GM12865 (cell line): ENCODE data around the gene GPRIN3.
"Not testable (repeated sequence)": the region's sequence is repeated elsewhere in the genome, so short reads cannot be mapped to it uniquely, and the experiment has no call there.

Experiments
- DNase-seq: peaks from one replicate; pipeline ENCODE4 v3.0.0; 2010; ENCODE audit warnings: low read depth
- H3K4me3 ChIP-seq: 2 replicates; pipeline ENCODE4 v1.5.1; 2011; ENCODE audit warnings: mild to moderate bottlenecking, low read depth, low read length, control low read depth
- TF ChIP-seq, protein P1 (sequence below): IDR thresholded peaks from 2 replicates; pipeline ENCODE4 v1.5.1; 2011; ENCODE audit warnings: low read length, control low read depth, low read depth, inconsistent platforms; ENCODE audit not compliant: insufficient read depth; ENCODE audit errors: missing control alignments

The GPRIN3 gene

GRCh38 chr4:89204624-89205023, 103.0 kb downstream of the GPRIN3 start:
- no peak overlapping the region for H3K4me3 ChIP-seq
- TF ChIP-seq, protein P1, sequence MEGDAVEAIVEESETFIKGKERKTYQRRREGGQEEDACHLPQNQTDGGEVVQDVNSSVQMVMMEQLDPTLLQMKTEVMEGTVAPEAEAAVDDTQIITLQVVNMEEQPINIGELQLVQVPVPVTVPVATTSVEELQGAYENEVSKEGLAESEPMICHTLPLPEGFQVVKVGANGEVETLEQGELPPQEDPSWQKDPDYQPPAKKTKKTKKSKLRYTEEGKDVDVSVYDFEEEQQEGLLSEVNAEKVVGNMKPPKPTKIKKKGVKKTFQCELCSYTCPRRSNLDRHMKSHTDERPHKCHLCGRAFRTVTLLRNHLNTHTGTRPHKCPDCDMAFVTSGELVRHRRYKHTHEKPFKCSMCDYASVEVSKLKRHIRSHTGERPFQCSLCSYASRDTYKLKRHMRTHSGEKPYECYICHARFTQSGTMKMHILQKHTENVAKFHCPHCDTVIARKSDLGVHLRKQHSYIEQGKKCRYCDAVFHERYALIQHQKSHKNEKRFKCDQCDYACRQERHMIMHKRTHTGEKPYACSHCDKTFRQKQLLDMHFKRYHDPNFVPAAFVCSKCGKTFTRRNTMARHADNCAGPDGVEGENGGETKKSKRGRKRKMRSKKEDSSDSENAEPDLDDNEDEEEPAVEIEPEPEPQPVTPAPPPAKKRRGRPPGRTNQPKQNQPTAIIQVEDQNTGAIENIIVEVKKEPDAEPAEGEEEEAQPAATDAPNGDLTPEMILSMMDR: no peak
- no peak for DNase-seq

DNA sequence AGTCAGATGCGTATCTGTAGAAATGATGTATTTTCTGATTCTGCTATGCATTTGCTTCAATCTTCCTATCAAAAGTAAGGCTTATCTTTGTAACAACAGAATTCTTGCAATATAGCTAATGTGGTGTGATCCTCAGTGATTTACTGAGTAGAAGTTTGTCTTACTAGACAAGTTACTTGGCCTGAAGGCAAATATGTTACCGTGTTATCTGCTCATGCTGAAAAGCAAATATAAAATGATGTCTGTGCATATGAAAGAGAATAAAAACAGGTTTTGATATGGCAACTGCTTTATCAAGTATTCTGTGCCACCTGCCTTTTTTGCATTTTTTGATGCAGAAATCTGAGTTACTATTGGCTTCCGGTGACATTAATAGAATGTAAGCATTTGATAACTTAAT, 103.7 kb downstream of the GPRIN3 start:
- H3K4me3 ChIP-seq: no peak overlapping the region
- DNase-seq: no peak
- TF ChIP-seq, protein P1: no peak

DNA sequence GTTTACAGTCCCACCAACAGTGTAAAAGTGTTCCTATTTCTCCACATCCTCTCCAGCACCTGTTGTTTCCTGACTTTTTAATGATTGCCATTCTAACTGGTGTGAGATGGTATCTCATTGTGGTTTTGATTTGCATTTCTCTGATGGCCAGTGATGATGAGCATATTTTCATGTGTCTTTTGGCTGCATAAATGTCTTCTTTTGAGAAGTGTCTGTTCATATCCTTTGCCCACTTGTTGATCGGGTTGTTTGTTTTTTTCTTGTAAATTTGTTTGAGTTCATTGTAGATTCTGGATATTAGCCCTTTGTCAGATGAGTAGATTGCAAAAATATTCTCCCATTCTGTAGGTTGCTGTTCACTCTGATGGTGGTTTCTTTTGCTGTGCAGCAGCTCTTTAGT, 108.2 kb downstream of the GPRIN3 start:
- not testable (repeated sequence) for H3K4me3 ChIP-seq, DNase-seq

GRCh38 chr4:89197920-89198319, 109.7 kb downstream of the GPRIN3 start:
- no peak for DNase-seq
- no peak overlapping the region for H3K4me3 ChIP-seq
- TF ChIP-seq, protein P1: no peak

DNA sequence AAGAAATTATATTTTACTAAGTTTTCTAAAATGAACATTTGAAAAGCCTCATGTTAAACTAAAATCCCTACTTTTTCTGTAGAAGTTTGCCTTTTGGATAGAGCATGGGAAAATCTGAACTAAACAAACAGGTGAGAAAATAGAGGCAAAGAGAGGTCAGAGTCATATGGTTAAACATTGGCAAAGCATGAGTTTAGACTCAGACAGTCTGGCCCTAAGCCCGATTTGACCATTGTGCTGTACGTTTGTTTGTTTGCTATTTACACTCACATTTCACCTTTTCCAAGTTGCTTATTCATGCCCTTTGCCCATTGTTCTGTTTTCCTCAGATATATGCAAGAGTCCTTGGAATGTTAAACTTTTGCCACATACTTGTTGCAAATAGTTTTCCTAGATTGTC, 110.9 kb downstream of the GPRIN3 start:
- H3K4me3 ChIP-seq: no peak overlapping the region
- no peak for DNase-seq
- TF ChIP-seq, protein P1: no peak

GRCh38 chr4:89196056-89196674, 111.4 kb downstream of the GPRIN3 start:
- no peak for DNase-seq
- H3K4me3 ChIP-seq: no peak overlapping the region
- TF ChIP-seq, protein P1: no peak

GRCh38 chr4:89193843-89194242, 113.8 kb downstream of the GPRIN3 start:
- H3K4me3 ChIP-seq: no peak overlapping the region
- TF ChIP-seq, protein P1: no peak
- DNase-seq: no peak
